Measurements from ENCODE around the gene TMEM175.

TMEM175 gene

GRCh38 chr4:948101-948935 is 16.1 kb downstream of the TMEM175 start:
- no peak for DNase-seq (ENCODE audit: low spot score)

- no peak for DNase-seq (ENCODE audit: low spot score)
These were observed 16.7 kb downstream of the TMEM175 start for GRCh38 chr4:948936-949300.

- DNase-seq (ENCODE audit: low spot score) = no peak
These were observed 17.4 kb downstream of the TMEM175 start for GRCh38 chr4:949656-950055.

GRCh38 chr4:950136-951020 is 18.1 kb downstream of the TMEM175 start:
- DNase-seq (ENCODE audit: low spot score) = no peak

- DNase-seq (ENCODE audit: low spot score) = no peak
These were observed 18.9 kb downstream of the TMEM175 start for GRCh38 chr4:951186-951585.

- DNase-seq (ENCODE audit: low spot score) = no peak
These were observed 19.6 kb downstream of the TMEM175 start for GRCh38 chr4:951594-952468.

- DNase-seq (ENCODE audit: low spot score) = no peak
These were observed 20.8 kb downstream of the TMEM175 start for GRCh38 chr4:952881-953573.

- DNase-seq (ENCODE audit: low spot score) = no peak
These were observed 21.3 kb downstream of the TMEM175 start for GRCh38 chr4:953574-953915.

- DNase-seq (ENCODE audit: low spot score) = no peak
These were observed 22.2 kb downstream of the TMEM175 start for GRCh38 chr4:954211-955020.

GRCh38 chr4:955161-955921 is 23.1 kb downstream of the TMEM175 start:
- no peak for DNase-seq (ENCODE audit: low spot score)

- no peak for DNase-seq (ENCODE audit: low spot score)
These were observed 23.7 kb downstream of the TMEM175 start for GRCh38 chr4:955931-956381.

GRCh38 chr4:956531-957230 is 24.4 kb downstream of the TMEM175 start:
- DNase-seq (ENCODE audit: low spot score) = no peak

GRCh38 chr4:957231-957580 is 24.9 kb downstream of the TMEM175 start:
- DNase-seq (ENCODE audit: low spot score) = no peak

GRCh38 chr4:957581-958313 is 25.5 kb downstream of the TMEM175 start:
- DNase-seq (ENCODE audit: low spot score) = no peak

- no peak for DNase-seq (ENCODE audit: low spot score)
These were observed 26.0 kb downstream of the TMEM175 start for GRCh38 chr4:958314-958665.

GRCh38 chr4:958696-959337 is 26.6 kb downstream of the TMEM175 start:
- no peak for DNase-seq (ENCODE audit: low spot score)

GRCh38 chr4:959338-960139 is 27.3 kb downstream of the TMEM175 start:
- DNase-seq (ENCODE audit: low spot score) = no peak

Measured in kidney tubule cell (primary cell).